A673 (cell line): ENCODE data around the gene NAV2. TPM values are rescaled to one million over a fixed set of nuclear protein-coding genes. Genes with fewer than 3 reads are reported as not detected.

Experiments used
- BruUV-seq: library from RNA; stranded (reverse); fragments of 400-500 nt; replicated peaks from 2 replicates; lab custom pipeline; 2021; lab: Mats Ljungman, UMichigan
- CTCF ChIA-PET: fragments of 300-600 bp; sonication (Branson Sonifier 250); formaldehyde crosslinking; loops from one replicate; lab custom pipeline; 2022; ENCODE audit warnings: antibody characterized with exemption; lab: Charles Lee
- POLR2A ChIA-PET: fragments of 300-600 bp; sonication (Branson Sonifier 250); formaldehyde crosslinking; loops from one replicate; lab custom pipeline; 2022; ENCODE audit warnings: antibody characterized with exemption; ENCODE audit not compliant: low non-redundant PET; lab: Charles Lee
- DNase-seq: peaks from one replicate; pipeline ENCODE4 v3.0.0-alpha.2; 2015; ENCODE audit warnings: low spot score
- H3K27ac ChIP-seq: fragments of 200-600 bp; sonication (generic); 2 replicates; pipeline ENCODE4 v1.5.1; 2016; ENCODE audit warnings: mixed run types, low read depth, mild to moderate bottlenecking, mixed read lengths, antibody characterized with exemption, low read length; ENCODE audit not compliant: poor library complexity, severe bottlenecking
- H3K27me3 ChIP-seq: fragments of 200-600 bp; sonication (generic); replicated peaks from 2 replicates; pipeline ENCODE4 v1.6.1; 2017; ENCODE audit warnings: mixed run types, low read depth, mild to moderate bottlenecking, mixed read lengths, antibody characterized with exemption, low read length; ENCODE audit not compliant: insufficient read depth, poor library complexity
- H3K36me3 ChIP-seq: fragments of 200-600 bp; sonication (generic); 2 replicates; pipeline ENCODE4 v1.6.1; 2016; ENCODE audit warnings: mixed run types, mild to moderate bottlenecking, mixed read lengths, antibody characterized with exemption, low read length; ENCODE audit not compliant: insufficient read depth, poor library complexity, severe bottlenecking
- H3K4me1 ChIP-seq: fragments of 200-600 bp; sonication (generic); 2 replicates; pipeline ENCODE4 v1.6.1; 2017; ENCODE audit warnings: mixed run types, mild to moderate bottlenecking, mixed read lengths, antibody characterized with exemption, low read length; ENCODE audit not compliant: insufficient read depth, poor library complexity, severe bottlenecking
- H3K4me3 ChIP-seq: fragments of 200-600 bp; sonication (generic); 2 replicates; pipeline ENCODE4 v1.5.1; 2016; ENCODE audit warnings: low read depth, mixed run types, mild to moderate bottlenecking, mixed read lengths, low read length; ENCODE audit not compliant: poor library complexity, severe bottlenecking
- H3K9me3 ChIP-seq: fragments of 200-600 bp; sonication (generic); 2 replicates; pipeline ENCODE4 v1.6.1; 2016; ENCODE audit warnings: mixed run types, low read depth, mild to moderate bottlenecking, mixed read lengths, antibody characterized with exemption, low read length; ENCODE audit not compliant: poor library complexity, severe bottlenecking
- EZH2 ChIP-seq: fragments of 200-600 bp; sonication (generic); IDR thresholded peaks from 2 replicates; pipeline ENCODE4 v1.6.1; 2017; ENCODE audit warnings: borderline replicate concordance, low read depth, mild to moderate bottlenecking, mixed read lengths, antibody characterized with exemption, low read length; ENCODE audit not compliant: poor library complexity, severe bottlenecking
- intact Hi-C: fragments of 100-400 bp; cut with micrococcal nuclease; formaldehyde crosslinking; loops from one replicate; pipeline ENCODE4 v1.10.0; 2022; ENCODE audit not compliant: unreplicated experiment
- total RNA-seq: library from RNA; stranded (reverse); gene quantifications from 2 replicates; pipeline ENCODE4 v1.2.3, GENCODE V29; 2021
- TF ChIP-seq, protein P1 (sequence below): fragments of 300-800, 200-600 bp; sonication (generic); conservative IDR thresholded peaks from 2 replicates; pipeline ENCODE4 v1.5.1; 2017; ENCODE audit warnings: low read depth, mild to moderate bottlenecking, antibody characterized with exemption, low read length, moderate library complexity, mixed read lengths

Gene NAV2
- total RNA-seq, 1 experiment from 2014 or later, result not detected

- H3K9me3 ChIP-seq, result no peaks in the 10 kb centered on the region
- H3K36me3 ChIP-seq, result no peaks in the 10 kb centered on the region
- no peak overlapping the region for H3K27ac ChIP-seq
- no peak for TF ChIP-seq EZH2
- TF ChIP-seq, protein P1, sequence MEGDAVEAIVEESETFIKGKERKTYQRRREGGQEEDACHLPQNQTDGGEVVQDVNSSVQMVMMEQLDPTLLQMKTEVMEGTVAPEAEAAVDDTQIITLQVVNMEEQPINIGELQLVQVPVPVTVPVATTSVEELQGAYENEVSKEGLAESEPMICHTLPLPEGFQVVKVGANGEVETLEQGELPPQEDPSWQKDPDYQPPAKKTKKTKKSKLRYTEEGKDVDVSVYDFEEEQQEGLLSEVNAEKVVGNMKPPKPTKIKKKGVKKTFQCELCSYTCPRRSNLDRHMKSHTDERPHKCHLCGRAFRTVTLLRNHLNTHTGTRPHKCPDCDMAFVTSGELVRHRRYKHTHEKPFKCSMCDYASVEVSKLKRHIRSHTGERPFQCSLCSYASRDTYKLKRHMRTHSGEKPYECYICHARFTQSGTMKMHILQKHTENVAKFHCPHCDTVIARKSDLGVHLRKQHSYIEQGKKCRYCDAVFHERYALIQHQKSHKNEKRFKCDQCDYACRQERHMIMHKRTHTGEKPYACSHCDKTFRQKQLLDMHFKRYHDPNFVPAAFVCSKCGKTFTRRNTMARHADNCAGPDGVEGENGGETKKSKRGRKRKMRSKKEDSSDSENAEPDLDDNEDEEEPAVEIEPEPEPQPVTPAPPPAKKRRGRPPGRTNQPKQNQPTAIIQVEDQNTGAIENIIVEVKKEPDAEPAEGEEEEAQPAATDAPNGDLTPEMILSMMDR, result no peak
- ChIA-PET POLR2A (no interaction called here), CTCF (no interaction called here)
- no peaks in the 10 kb centered on the region for H3K4me1 ChIP-seq
- intact Hi-C loops, result no loop called here
- no peak for DNase-seq
- no peak overlapping the region for H3K4me3 ChIP-seq
- H3K27me3 ChIP-seq, result no peaks in the 10 kb centered on the region
- no TSS peak for BruUV-seq
Measured at GRCh38 chr11:20024172-20024935, 311.7 kb downstream of the NAV2 start.

DNA sequence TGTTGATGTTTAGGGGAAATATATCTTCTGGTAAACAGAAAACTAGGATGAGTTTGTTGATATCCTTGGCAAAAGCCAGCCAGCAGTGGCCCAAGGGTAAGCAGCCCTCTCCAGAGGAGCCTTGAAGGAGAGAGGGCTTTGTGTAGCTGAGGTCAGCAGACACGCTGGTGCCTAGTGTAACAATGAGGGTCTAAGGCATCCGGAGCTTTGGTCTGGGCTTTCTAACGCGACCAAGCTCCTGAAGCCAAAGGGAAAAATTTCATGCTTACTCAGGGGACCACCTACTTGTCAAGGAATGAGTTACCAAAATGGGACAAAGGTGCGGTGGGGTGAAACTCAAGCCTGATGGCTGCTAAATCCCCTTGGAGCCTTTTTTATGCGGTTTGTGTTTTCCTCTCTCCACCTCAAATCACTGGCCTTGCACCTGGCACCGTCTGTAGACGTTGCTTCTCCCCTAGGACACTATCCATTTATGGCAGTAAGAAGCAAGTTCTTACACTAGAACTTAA, 312.7 kb downstream of the NAV2 start:
- CTCF ChIA-PET, result no interaction called here

DNA sequence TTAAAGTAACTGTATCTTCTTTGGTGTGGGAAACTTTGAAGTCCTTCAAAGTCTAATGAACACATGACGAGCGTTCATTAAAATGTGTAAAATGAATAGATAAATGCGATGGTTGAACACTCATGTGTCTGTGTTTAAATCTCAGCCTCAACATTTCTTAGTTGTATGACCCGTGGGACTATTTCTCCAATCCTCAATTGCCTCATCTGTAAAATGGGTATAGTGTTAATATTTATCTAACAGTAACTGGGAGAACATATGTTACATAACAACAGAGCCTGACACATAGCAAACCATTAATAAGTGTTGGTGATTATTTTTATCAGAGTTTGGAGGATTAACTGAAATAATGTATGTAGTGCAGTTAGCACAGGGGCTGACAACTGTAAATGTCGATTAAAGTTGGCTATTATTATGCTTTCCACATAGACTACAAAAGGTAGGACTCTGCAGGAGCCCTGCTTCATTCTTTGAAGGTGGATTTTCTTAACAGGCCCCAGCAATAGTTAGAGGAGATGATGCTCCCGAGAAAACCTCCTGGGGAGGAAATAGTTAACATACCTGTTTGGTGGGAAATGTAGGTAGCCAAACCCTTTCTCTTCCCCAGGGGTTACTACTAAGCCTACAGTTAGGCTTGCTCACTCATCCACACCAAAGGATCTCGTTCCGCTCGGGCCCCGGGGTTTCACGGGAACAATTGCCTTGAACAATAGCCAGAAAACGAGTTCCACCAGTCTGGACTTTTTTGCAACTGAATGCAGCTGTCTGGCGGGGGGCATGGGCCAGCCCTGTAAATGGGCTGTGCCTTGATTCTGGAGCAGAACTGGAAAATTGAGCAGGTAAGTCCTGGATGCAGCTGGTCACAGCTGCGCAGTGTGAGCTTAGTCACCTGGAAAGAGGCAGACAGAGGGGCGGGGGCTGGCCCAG, 314.3 kb downstream of the NAV2 start:
- no peak overlapping the region for H3K27ac ChIP-seq
- TF ChIP-seq EZH2, result no peak
- TF ChIP-seq, protein P1, result no peak
- H3K27me3 ChIP-seq, result peaks cover 3% of the 10 kb centered on the region
- no peaks in the 10 kb centered on the region for H3K4me1 ChIP-seq
- H3K36me3 ChIP-seq, result no peaks in the 10 kb centered on the region
- no peaks in the 10 kb centered on the region for H3K9me3 ChIP-seq
- intact Hi-C loops, result no loop called here
- POLR2A ChIA-PET, result no interaction called here
- H3K4me3 ChIP-seq, result no peak overlapping the region
- CTCF ChIA-PET, result no interaction called here
- DNase-seq, result no peak
- no TSS peak for BruUV-seq

More for the DNA sequence above, 312.7 kb downstream of the NAV2 start:
- Histone ChIP-seq H3K27ac (no peak overlapping the region), H3K27me3 (no peaks in the 10 kb centered on the region), H3K4me3 (no peak overlapping the region), H3K36me3 (no peaks in the 10 kb centered on the region), H3K9me3 (no peaks in the 10 kb centered on the region), H3K4me1 (no peaks in the 10 kb centered on the region)
- no TSS peak for BruUV-seq
- no peak for DNase-seq
- no peak for TF ChIP-seq EZH2
- TF ChIP-seq, protein P1, result no peak
- POLR2A ChIA-PET, result no interaction called here
- intact Hi-C loops, result no loop called here
